HepG2 (cell line): ENCODE measurements around the gene C11orf58. TPM values are rescaled to one million over a fixed set of nuclear protein-coding genes. Genes with fewer than 3 reads are reported as not detected.

ENCODE experiments used
- CREM ChIP-seq, 2 experiments: sonication (generic) in 1 of 2; formaldehyde crosslinking in 1 of 2; IDR thresholded peaks; 2 replicates each; pipeline versions ENCODE4 v1.4.0 to v1.6.1; 2016 to 2020; ENCODE audit warnings: antibody characterized with exemption in 1 of 2, mild to moderate bottlenecking in 1 of 2, missing genetic modification reagents in 1 of 2
- ELF3 ChIP-seq: IDR thresholded peaks from 2 replicates; pipeline ENCODE4 v1.6.1; 2016; ENCODE audit warnings: missing genetic modification reagents, missing compliant biosample characterization
- EZH2 ChIP-seq: conservative IDR thresholded peaks from 2 replicates; pipeline ENCODE4 v1.6.1; 2012; ENCODE audit warnings: mild to moderate bottlenecking, low read depth, low read length, moderate library complexity
- FOXK1 ChIP-seq: sonication (generic); formaldehyde crosslinking; IDR thresholded peaks from 2 replicates; pipeline ENCODE4 v1.4.0; 2020; ENCODE audit warnings: low read depth, missing genetic modification reagents, borderline replicate concordance
- GATAD2A ChIP-seq: IDR thresholded peaks from 2 replicates; pipeline ENCODE4 v1.6.1; 2016
- GFI1 ChIP-seq: sonication (generic); formaldehyde crosslinking; IDR thresholded peaks from 2 replicates; pipeline ENCODE4 v1.5.0; 2020; ENCODE audit warnings: missing genetic modification reagents, mild to moderate bottlenecking, borderline replicate concordance
- HNF4A ChIP-seq: sonication (generic); formaldehyde crosslinking; IDR thresholded peaks from 2 replicates; pipeline ENCODE4 v1.4.0; 2020; ENCODE audit warnings: missing genetic modification reagents
- MIER3 ChIP-seq: IDR thresholded peaks from 2 replicates; pipeline ENCODE4 v1.6.1; 2016; ENCODE audit warnings: missing compliant biosample characterization, borderline replicate concordance
- NFIC ChIP-seq: IDR thresholded peaks from 2 replicates; pipeline ENCODE4 v1.6.1; 2012; ENCODE audit warnings: mild to moderate bottlenecking, low read length, inconsistent platforms
- NONO ChIP-seq, 2 experiments: fragments of 450-650 bp in 1 of 2; sonication (generic) in 1 of 2; formaldehyde crosslinking in 1 of 2; IDR thresholded peaks in 1 of 2; conservative IDR thresholded peaks in 1 of 2; 2 replicates each; pipeline versions ENCODE4 v1.6.1 to v1.8.0; 2017 to 2022; ENCODE audit warnings: mild to moderate bottlenecking in 1 of 2, missing genetic modification reagents in 1 of 2, moderate library complexity in 1 of 2
- NR2F1 ChIP-seq, 2 experiments: fragments of 450-650 bp in 1 of 2; formaldehyde crosslinking in 1 of 2; IDR thresholded peaks; 2 replicates each; pipeline versions ENCODE4 v1.5.0 to v1.6.1; 2016 to 2020; ENCODE audit warnings: mild to moderate bottlenecking in 1 of 2, missing compliant biosample characterization in 1 of 2, missing genetic modification reagents in 1 of 2, moderate library complexity in 1 of 2
- NR2F2 ChIP-seq: IDR thresholded peaks from 2 replicates; pipeline ENCODE4 v1.6.1; 2012; ENCODE audit warnings: low read depth, inconsistent platforms, borderline replicate concordance
- RARG ChIP-seq: sonication (generic); formaldehyde crosslinking; IDR thresholded peaks from 2 replicates; pipeline ENCODE4 v1.4.0; 2020; ENCODE audit warnings: low read depth, mild to moderate bottlenecking, missing genetic modification reagents
- SYNCRIP ChIP-seq: fragments of 200-400 bp; formaldehyde crosslinking; IDR thresholded peaks from 2 replicates; pipeline ENCODE4 v1.6.1; 2018; ENCODE audit warnings: mild to moderate bottlenecking, low read depth, low read length; ENCODE audit not compliant: insufficient read depth
- TSC22D2 ChIP-seq: sonication (generic); formaldehyde crosslinking; IDR thresholded peaks from 2 replicates; pipeline ENCODE4 v1.5.1; 2020; ENCODE audit warnings: missing genetic modification reagents, mild to moderate bottlenecking, borderline replicate concordance
- YEATS2 ChIP-seq: sonication (generic); formaldehyde crosslinking; IDR thresholded peaks from 2 replicates; pipeline ENCODE4 v1.4.0; 2020; ENCODE audit warnings: missing genetic modification reagents, borderline replicate concordance
- ZBTB1 ChIP-seq: sonication (generic); formaldehyde crosslinking; IDR thresholded peaks from 2 replicates; pipeline ENCODE4 v1.4.0; 2020; ENCODE audit warnings: missing genetic modification reagents, borderline replicate concordance
- ZBTB21 ChIP-seq: sonication (generic); formaldehyde crosslinking; IDR thresholded peaks from 2 replicates; pipeline ENCODE4 v1.4.0; 2020; ENCODE audit warnings: missing genetic modification reagents
- ZHX1 ChIP-seq: sonication (generic); formaldehyde crosslinking; IDR thresholded peaks from 2 replicates; pipeline ENCODE4 v1.8.1; 2022; ENCODE audit warnings: low read depth, mild to moderate bottlenecking, missing genetic modification reagents
- ZNF205 ChIP-seq: IDR thresholded peaks from 2 replicates; pipeline ENCODE4 v1.6.1; 2018; ENCODE audit warnings: missing biosample characterization, missing genetic modification reagents
- ZNF329 ChIP-seq: sonication (generic); formaldehyde crosslinking; IDR thresholded peaks from 2 replicates; pipeline ENCODE4 v1.9.0; 2021; ENCODE audit warnings: low read depth, mild to moderate bottlenecking, missing genetic modification reagents
- ZNF331 ChIP-seq: sonication (generic); formaldehyde crosslinking; IDR thresholded peaks from 2 replicates; pipeline ENCODE4 v1.4.0; 2020; ENCODE audit warnings: missing genetic modification reagents
- ZNF484 ChIP-seq: sonication (generic); formaldehyde crosslinking; IDR thresholded peaks from 2 replicates; pipeline ENCODE4 v1.5.1; 2020; ENCODE audit warnings: mild to moderate bottlenecking, low read depth, missing genetic modification reagents, borderline replicate concordance
- ZNF546 ChIP-seq: sonication (generic); formaldehyde crosslinking; conservative IDR thresholded peaks from 2 replicates; pipeline ENCODE4 v1.8.1; 2023; ENCODE audit warnings: mild to moderate bottlenecking, missing genetic modification reagents
- ZNF558 ChIP-seq: sonication (generic); formaldehyde crosslinking; IDR thresholded peaks from 2 replicates; pipeline ENCODE4 v1.9.0; 2022; ENCODE audit warnings: mild to moderate bottlenecking, missing genetic modification reagents, borderline replicate concordance
- ZNF746 ChIP-seq: sonication (generic); formaldehyde crosslinking; IDR thresholded peaks from 2 replicates; pipeline ENCODE4 v1.8.0; 2022; ENCODE audit warnings: mild to moderate bottlenecking, missing genetic modification reagents
- polyA plus RNA-seq, 8 experiments: library from polyadenylated mRNA; depleted of rRNA in 3 of 8; stranded (reverse) in 7 of 8; unstranded in 1 of 8; fragments of >200 nt; fragmentation: Illumina TruSeq in 4 of 8; extraction: Trizol in 4 of 8; gene quantifications; 2 replicates each; pipeline versions ENCODE4 v1.2.1 to v1.2.3, GENCODE V29; 2011 to 2016; ENCODE audit warnings: low read depth in 4 of 8, missing spikeins in 1 of 8, mixed read lengths in 1 of 8; ENCODE audit not compliant: insufficient read depth in 1 of 8
- total RNA-seq, 5 experiments: library from RNA; depleted of rRNA; stranded (reverse); fragments of >200 nt; fragmentation: Illumina TruSeq; extraction: Trizol; gene quantifications; 2 replicates each; pipeline ENCODE4 v1.2.3, GENCODE V29; 2016; ENCODE audit warnings: low read depth in 1 of 5
- TF ChIP-seq, protein P1 (sequence below): sonication (generic); formaldehyde crosslinking; IDR thresholded peaks from 2 replicates; pipeline ENCODE4 v1.5.1; 2020; ENCODE audit warnings: missing genetic modification reagents, mild to moderate bottlenecking, borderline replicate concordance

Gene C11orf58
- total and polyA plus RNA-seq, 2 of the 13 experiments (the other 11 are each of a cell fraction or from before 2014, with no cell fraction given): 83.8 to 167 TPM

DNA sequence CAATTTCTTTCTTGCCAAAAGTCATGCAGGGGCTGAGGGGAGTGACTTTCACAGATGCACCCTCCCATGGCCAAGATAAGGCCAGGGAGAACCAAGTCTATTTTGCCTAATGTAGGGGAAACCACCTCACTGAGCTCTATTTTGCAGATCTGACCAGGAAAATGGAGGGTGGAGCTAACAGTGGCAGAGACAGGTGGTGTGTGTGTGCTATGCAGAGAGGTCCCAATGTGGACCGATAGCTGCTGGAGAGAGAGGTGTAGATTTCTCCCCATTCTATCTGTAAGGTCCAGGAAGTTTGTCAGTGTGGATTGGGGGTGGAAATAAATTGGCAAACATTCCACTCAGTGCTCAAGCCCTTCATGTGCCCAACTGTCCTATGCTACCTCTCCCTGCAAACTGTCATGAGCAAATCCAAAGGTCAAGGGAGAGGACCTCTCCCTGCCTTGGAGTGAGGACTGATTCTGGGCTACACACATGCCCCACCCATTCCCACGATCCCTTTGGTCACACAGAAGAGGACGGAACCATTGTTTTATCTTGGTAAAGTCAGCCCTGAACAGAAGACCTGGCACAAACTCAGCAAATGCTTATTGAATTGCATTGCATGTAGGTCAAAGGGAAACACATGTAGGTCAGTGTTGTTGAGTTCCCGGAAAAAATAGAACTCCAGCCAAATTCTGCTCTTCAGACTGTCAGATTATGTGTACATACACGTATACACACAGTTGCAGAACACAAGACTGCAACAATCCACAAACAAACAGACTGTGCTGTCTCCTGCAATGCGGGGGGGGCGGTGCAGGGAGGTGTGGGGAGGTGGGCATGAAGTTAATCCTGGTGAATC lies 65.9 kb downstream of the C11orf58 start (continued):
- TF ChIP-seq ZBTB1 (no peak), HNF4A (CRISPR knock-in tag) (peak; percentile 54), EZH2 (no peak), ZHX1 (CRISPR knock-in tag) (no peak), ZNF484 (no peak), FOXK1 (peak; percentile 49; the same call in 1 of the 2 replicates), NR2F2 (peak; percentile 31; the same call in 1 of the 2 replicates), ZNF546 (CRISPR knock-in tag) (no peak), ZNF558 (no peak), ZBTB21 (CRISPR knock-in tag) (no peak), ELF3 (CRISPR knock-in tag) (no peak), GFI1 (CRISPR knock-in tag) (peak; percentile 38; the same call in 1 of the 2 replicates), YEATS2 (CRISPR knock-in tag) (no peak), SYNCRIP (no peak), NR2F1 (CRISPR knock-in tag; IDR thresholded peaks at IDR 0.05) (peak; percentile 25 to 49; a peak in 2 of 4 replicates), ZNF205 (CRISPR knock-in tag) (peak; percentile 24; the same call in 1 of the 2 replicates), GATAD2A (CRISPR knock-in tag) (0 out of 2 replicates have a peak, but pooled peaks have one; percentile 31), ZNF329 (CRISPR knock-in tag) (no peak), CREM (IDR thresholded peaks at IDR 0.05) (0 out of 2 replicates have a peak, but pooled peaks have one; percentile 30), CREM (CRISPR knock-in tag; IDR thresholded peaks at IDR 0.05) (no peak), ZNF746 (CRISPR knock-in tag) (no peak), NFIC (0 out of 2 replicates have a peak, but pooled peaks have one; percentile 52), TSC22D2 (CRISPR knock-in tag) (no peak), ZNF331 (peak; percentile 33; the same call in 1 of the 2 replicates), NONO (IDR thresholded peaks at IDR 0.05) (no peak), NONO (CRISPR knock-in tag; conservative IDR thresholded peaks at IDR 0.05) (no peak), RARG (CRISPR knock-in tag) (no peak), MIER3 (peak; percentile 28; the same call in 1 of the 2 replicates)
- TF ChIP-seq, protein P1, sequence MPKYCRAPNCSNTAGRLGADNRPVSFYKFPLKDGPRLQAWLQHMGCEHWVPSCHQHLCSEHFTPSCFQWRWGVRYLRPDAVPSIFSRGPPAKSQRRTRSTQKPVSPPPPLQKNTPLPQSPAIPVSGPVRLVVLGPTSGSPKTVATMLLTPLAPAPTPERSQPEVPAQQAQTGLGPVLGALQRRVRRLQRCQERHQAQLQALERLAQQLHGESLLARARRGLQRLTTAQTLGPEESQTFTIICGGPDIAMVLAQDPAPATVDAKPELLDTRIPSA: no peak
